ENCODE measurements around the gene TMED5.
"Not testable (repeated sequence)": the region's sequence is repeated elsewhere in the genome, so short reads cannot be mapped to it uniquely, and the experiment has no call there.

TMED5 gene

GRCh38 chr1:93170141-93170678 is 10.0 kb downstream of the TMED5 start:
- not testable (repeated sequence) for H3K4me3 ChIP-seq (ENCODE audit: low read depth in 1 of 2, low read length in 2 of 2); H3K27ac ChIP-seq (ENCODE audit: low read length); H3K36me3 ChIP-seq (ENCODE audit: control insufficient read depth in 1 of 2, insufficient read depth in 2 of 2, low read length in 2 of 2); H3K4me1 ChIP-seq (ENCODE audit: control insufficient read depth in 1 of 2, insufficient read depth in 2 of 2, low read length in 2 of 2); H3K9me3 ChIP-seq (ENCODE audit: control insufficient read depth in 1 of 2, low read length in 2 of 2); H3K27me3 ChIP-seq (ENCODE audit: low read depth, low read length)

DNA sequence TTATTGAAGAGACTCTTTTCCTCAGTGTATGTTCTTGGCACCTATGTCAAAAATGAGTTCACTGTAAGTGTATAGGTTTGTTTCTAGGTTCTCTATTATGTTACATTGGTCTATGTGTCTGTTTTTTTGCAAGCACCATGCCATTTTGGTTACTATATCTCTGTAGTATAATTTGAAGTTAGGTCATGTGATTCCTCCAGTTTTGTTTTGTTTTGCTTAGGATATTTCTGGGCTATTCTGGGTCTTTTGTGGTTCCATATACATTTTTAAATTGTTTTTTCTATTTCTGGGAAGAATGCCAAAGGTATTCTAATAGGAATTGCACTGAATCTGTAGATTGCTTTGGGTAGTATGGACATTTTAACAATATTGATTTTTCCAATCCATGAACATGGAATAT is 13.2 kb downstream of the TMED5 start:
- Histone ChIP-seq H3K9me3 (ENCODE audit: control insufficient read depth in 1 of 2, low read length in 2 of 2) (no peaks in the 10 kb centered on the region), H3K36me3 (ENCODE audit: control insufficient read depth in 1 of 2, insufficient read depth in 2 of 2, low read length in 2 of 2) (no peaks in the 10 kb centered on the region), H3K27me3 (ENCODE audit: low read depth, low read length) (no peaks in the 10 kb centered on the region), H3K4me3 (ENCODE audit: low read depth in 1 of 2, low read length in 2 of 2) (no peak overlapping the region), H3K4me1 (ENCODE audit: control insufficient read depth in 1 of 2, insufficient read depth in 2 of 2, low read length in 2 of 2) (peaks cover 0 to 2% of the 10 kb centered on the region in 2 donors), H3K27ac (ENCODE audit: low read length) (no peak overlapping the region)

DNA sequence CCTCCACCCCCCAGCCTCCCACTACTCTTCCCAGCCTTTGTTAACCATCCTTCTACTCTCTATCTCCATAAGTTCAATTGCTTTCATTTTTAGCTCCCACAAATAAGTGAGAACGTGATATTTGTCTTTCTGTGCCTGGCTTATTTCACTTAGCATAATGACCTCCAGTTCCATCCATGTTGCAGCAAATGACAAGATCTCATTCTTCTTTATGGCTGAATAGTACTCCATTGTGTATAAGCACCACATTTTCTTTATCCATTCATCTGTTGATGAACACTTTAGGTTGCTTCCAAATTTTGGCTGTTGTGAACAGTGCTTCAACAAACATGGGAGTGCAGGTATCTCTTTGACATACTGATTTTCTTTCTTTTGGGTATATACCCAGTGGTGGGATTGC is 14.3 kb downstream of the TMED5 start:
- not testable (repeated sequence) for H3K27ac ChIP-seq (ENCODE audit: low read length); H3K4me3 ChIP-seq (ENCODE audit: low read depth in 1 of 2, low read length in 2 of 2); H3K4me1 ChIP-seq (ENCODE audit: control insufficient read depth in 1 of 2, insufficient read depth in 2 of 2, low read length in 2 of 2); H3K27me3 ChIP-seq (ENCODE audit: low read depth, low read length); H3K36me3 ChIP-seq (ENCODE audit: control insufficient read depth in 1 of 2, insufficient read depth in 2 of 2, low read length in 2 of 2); H3K9me3 ChIP-seq (ENCODE audit: control insufficient read depth in 1 of 2, low read length in 2 of 2)

- peaks cover 0 to 4% of the 10 kb centered on the region in 2 donors for H3K4me1 ChIP-seq (ENCODE audit: control insufficient read depth in 1 of 2, insufficient read depth in 2 of 2, low read length in 2 of 2)
- no peak overlapping the region for H3K4me3 ChIP-seq (ENCODE audit: low read depth in 1 of 2, low read length in 2 of 2)
- H3K27me3 ChIP-seq (ENCODE audit: low read depth, low read length), result no peaks in the 10 kb centered on the region
- H3K36me3 ChIP-seq (ENCODE audit: control insufficient read depth in 1 of 2, insufficient read depth in 2 of 2, low read length in 2 of 2), result peaks cover 0 to 2% of the 10 kb centered on the region in 2 donors
- no peak overlapping the region for H3K27ac ChIP-seq (ENCODE audit: low read length)
- H3K9me3 ChIP-seq (ENCODE audit: control insufficient read depth in 1 of 2, low read length in 2 of 2), result no peaks in the 10 kb centered on the region
These were observed 15.4 kb downstream of the TMED5 start for GRCh38 chr1:93164816-93165215.

GRCh38 chr1:93163314-93163713 is 16.9 kb downstream of the TMED5 start:
- not testable (repeated sequence) for H3K4me3 ChIP-seq (ENCODE audit: low read depth in 1 of 2, low read length in 2 of 2); H3K9me3 ChIP-seq (ENCODE audit: control insufficient read depth in 1 of 2, low read length in 2 of 2); H3K27me3 ChIP-seq (ENCODE audit: low read depth, low read length); H3K4me1 ChIP-seq (ENCODE audit: control insufficient read depth in 1 of 2, insufficient read depth in 2 of 2, low read length in 2 of 2); H3K27ac ChIP-seq (ENCODE audit: low read length)
- peaks cover 7 to 12% of the 10 kb centered on the region in 2 donors for H3K36me3 ChIP-seq (ENCODE audit: control insufficient read depth in 1 of 2, insufficient read depth in 2 of 2, low read length in 2 of 2)

GRCh38 chr1:93159337-93159736 is 20.9 kb downstream of the TMED5 start:
- H3K27ac ChIP-seq (ENCODE audit: low read length), result no peak overlapping the region
- no peaks in the 10 kb centered on the region for H3K9me3 ChIP-seq (ENCODE audit: control insufficient read depth in 1 of 2, low read length in 2 of 2)
- H3K4me3 ChIP-seq (ENCODE audit: low read depth in 1 of 2, low read length in 2 of 2), result no peak overlapping the region
- no peaks in the 10 kb centered on the region for H3K27me3 ChIP-seq (ENCODE audit: low read depth, low read length)
- peaks cover 17 to 29% of the 10 kb centered on the region in 2 donors for H3K36me3 ChIP-seq (ENCODE audit: control insufficient read depth in 1 of 2, insufficient read depth in 2 of 2, low read length in 2 of 2)
- peaks cover 0 to 4% of the 10 kb centered on the region in 2 donors for H3K4me1 ChIP-seq (ENCODE audit: control insufficient read depth in 1 of 2, insufficient read depth in 2 of 2, low read length in 2 of 2)

DNA sequence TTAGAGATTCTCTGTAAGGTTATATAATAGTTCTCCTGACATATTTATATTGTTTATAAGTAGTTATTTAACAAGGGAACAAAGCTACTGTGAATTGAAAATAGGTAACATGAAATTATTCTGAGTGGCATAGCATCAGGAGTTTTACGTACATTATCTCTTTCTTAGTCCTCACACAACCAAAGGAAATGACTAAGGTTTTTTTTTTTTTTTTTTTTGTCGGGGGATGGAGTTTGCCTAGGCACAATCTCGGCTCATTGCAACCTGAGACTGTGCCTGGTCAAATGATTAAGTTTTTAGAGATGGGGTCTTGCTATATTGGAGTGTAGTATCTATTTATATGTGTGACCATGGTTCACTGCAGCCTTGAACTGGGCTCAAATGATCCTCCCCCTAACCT is 24.9 kb downstream of the TMED5 start:
- H3K36me3 ChIP-seq (ENCODE audit: control insufficient read depth in 1 of 2, insufficient read depth in 2 of 2, low read length in 2 of 2), result peaks cover 17 to 41% of the 10 kb centered on the region in 2 donors
- H3K27me3 ChIP-seq (ENCODE audit: low read depth, low read length), result no peaks in the 10 kb centered on the region
- H3K9me3 ChIP-seq (ENCODE audit: control insufficient read depth in 1 of 2, low read length in 2 of 2), result no peaks in the 10 kb centered on the region

DNA sequence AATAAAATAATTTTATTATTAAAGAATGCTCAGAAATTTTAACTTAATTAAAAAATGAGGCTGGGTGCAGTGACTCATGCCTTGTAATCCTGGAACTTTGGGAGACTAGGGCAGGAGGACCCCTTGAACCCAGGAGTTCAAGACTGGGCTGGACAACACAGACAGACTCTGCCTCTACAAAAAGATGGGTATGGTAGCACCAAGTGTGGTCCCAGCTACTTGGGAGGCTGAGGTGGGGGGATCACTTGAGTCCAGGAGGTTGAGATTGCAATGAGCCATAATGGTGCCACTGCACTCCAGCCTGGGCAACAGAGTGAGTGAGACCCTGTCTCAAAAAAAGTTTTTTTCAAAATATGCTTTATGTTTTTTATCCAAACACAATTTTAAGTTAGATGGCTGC is 25.3 kb downstream of the TMED5 start:
- Histone ChIP-seq H3K36me3 (ENCODE audit: control insufficient read depth in 1 of 2, insufficient read depth in 2 of 2, low read length in 2 of 2) (peaks cover 17 to 39% of the 10 kb centered on the region in 2 donors), H3K4me3 (ENCODE audit: low read depth in 1 of 2, low read length in 2 of 2) (no peak overlapping the region), H3K27me3 (ENCODE audit: low read depth, low read length) (no peaks in the 10 kb centered on the region), H3K4me1 (ENCODE audit: control insufficient read depth in 1 of 2, insufficient read depth in 2 of 2, low read length in 2 of 2) (no peaks in the 10 kb centered on the region), H3K9me3 (ENCODE audit: control insufficient read depth in 1 of 2, low read length in 2 of 2) (no peaks in the 10 kb centered on the region), H3K27ac (ENCODE audit: low read length) (no peak overlapping the region)

More for the DNA sequence above, 24.9 kb downstream of the TMED5 start:
- Histone ChIP-seq H3K4me3 (ENCODE audit: low read depth in 1 of 2, low read length in 2 of 2) (no peak overlapping the region), H3K4me1 (ENCODE audit: control insufficient read depth in 1 of 2, insufficient read depth in 2 of 2, low read length in 2 of 2) (no peaks in the 10 kb centered on the region), H3K27ac (ENCODE audit: low read length) (no peak overlapping the region)

DNA sequence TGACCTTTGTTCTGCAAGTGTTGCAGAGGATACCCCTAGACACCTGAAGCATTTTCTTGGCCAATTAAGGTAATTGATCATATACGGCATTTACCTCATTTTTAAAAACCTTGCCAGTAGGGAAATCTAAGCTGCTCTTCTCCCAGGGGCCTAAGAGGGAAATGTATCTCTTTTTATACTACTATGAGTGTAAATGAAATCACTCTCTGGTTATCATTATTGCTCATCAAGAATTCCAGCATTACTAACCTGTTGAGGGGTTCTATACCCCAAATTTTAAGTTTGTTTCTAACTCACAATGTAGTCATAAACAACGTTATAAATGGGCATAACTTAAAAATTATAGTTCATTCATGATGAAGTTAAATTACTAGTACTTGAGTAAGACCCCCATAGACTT is 27.4 kb downstream of the TMED5 start:
- Histone ChIP-seq H3K27me3 (ENCODE audit: low read depth, low read length) (no peaks in the 10 kb centered on the region), H3K36me3 (ENCODE audit: control insufficient read depth in 1 of 2, insufficient read depth in 2 of 2, low read length in 2 of 2) (peaks cover 12 to 42% of the 10 kb centered on the region in 2 donors), H3K4me3 (ENCODE audit: low read depth in 1 of 2, low read length in 2 of 2) (no peak overlapping the region), H3K27ac (ENCODE audit: low read length) (no peak overlapping the region), H3K9me3 (ENCODE audit: control insufficient read depth in 1 of 2, low read length in 2 of 2) (no peaks in the 10 kb centered on the region), H3K4me1 (ENCODE audit: control insufficient read depth in 1 of 2, insufficient read depth in 2 of 2, low read length in 2 of 2) (peaks cover 0 to 5% of the 10 kb centered on the region in 2 donors)

GRCh38 chr1:93151474-93151873 is 28.7 kb downstream of the TMED5 start:
- Histone ChIP-seq H3K27me3 (ENCODE audit: low read depth, low read length) (no peaks in the 10 kb centered on the region), H3K4me3 (ENCODE audit: low read depth in 1 of 2, low read length in 2 of 2) (no peak overlapping the region), H3K9me3 (ENCODE audit: control insufficient read depth in 1 of 2, low read length in 2 of 2) (no peaks in the 10 kb centered on the region), H3K27ac (ENCODE audit: low read length) (no peak overlapping the region), H3K36me3 (ENCODE audit: control insufficient read depth in 1 of 2, insufficient read depth in 2 of 2, low read length in 2 of 2) (peaks cover 13 to 36% of the 10 kb centered on the region in 2 donors), H3K4me1 (ENCODE audit: control insufficient read depth in 1 of 2, insufficient read depth in 2 of 2, low read length in 2 of 2) (peaks cover 0 to 5% of the 10 kb centered on the region in 2 donors)

- Histone ChIP-seq H3K9me3 (ENCODE audit: control insufficient read depth in 1 of 2, low read length in 2 of 2) (no peaks in the 10 kb centered on the region), H3K27me3 (ENCODE audit: low read depth, low read length) (no peaks in the 10 kb centered on the region), H3K36me3 (ENCODE audit: control insufficient read depth in 1 of 2, insufficient read depth in 2 of 2, low read length in 2 of 2) (peaks cover 9 to 36% of the 10 kb centered on the region in 2 donors), H3K4me3 (ENCODE audit: low read depth in 1 of 2, low read length in 2 of 2) (no peak overlapping the region), H3K27ac (ENCODE audit: low read length) (no peak overlapping the region), H3K4me1 (ENCODE audit: control insufficient read depth in 1 of 2, insufficient read depth in 2 of 2, low read length in 2 of 2) (peaks cover 0 to 5% of the 10 kb centered on the region in 2 donors)
These were observed 29.5 kb downstream of the TMED5 start for GRCh38 chr1:93150729-93151128.

DNA sequence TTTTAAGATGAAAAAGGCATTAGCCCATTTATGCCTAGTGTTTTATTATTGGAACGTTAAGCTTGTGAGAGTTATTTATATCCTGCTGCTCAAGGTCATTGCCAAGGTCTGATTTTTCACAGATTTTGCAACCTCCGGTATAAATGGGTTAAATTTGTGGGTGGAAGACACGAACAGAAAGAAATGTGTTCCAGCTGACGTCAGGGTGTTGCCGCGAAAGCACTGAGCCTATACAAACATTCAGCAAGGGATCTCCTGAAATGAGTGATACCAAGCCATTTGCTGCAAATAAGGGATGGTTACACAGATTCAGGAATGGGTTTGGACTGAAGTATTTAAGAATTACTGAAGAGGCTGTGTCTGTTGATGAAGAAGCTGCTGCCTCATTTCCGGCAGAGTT is 32.2 kb downstream of the TMED5 start:
- no peak overlapping the region for H3K27ac ChIP-seq (ENCODE audit: low read length)
- no peaks in the 10 kb centered on the region for H3K27me3 ChIP-seq (ENCODE audit: low read depth, low read length)
- H3K36me3 ChIP-seq (ENCODE audit: control insufficient read depth in 1 of 2, insufficient read depth in 2 of 2, low read length in 2 of 2), result peaks cover 9 to 25% of the 10 kb centered on the region in 2 donors
- H3K4me1 ChIP-seq (ENCODE audit: control insufficient read depth in 1 of 2, insufficient read depth in 2 of 2, low read length in 2 of 2), result peaks cover 0 to 5% of the 10 kb centered on the region in 2 donors
- H3K9me3 ChIP-seq (ENCODE audit: control insufficient read depth in 1 of 2, low read length in 2 of 2), result no peaks in the 10 kb centered on the region
- no peak overlapping the region for H3K4me3 ChIP-seq (ENCODE audit: low read depth in 1 of 2, low read length in 2 of 2)
